OCI-LY3 (cell line): ENCODE measurements around the gene CFI.

Source experiments
- H2AFZ ChIP-seq: fragments of 200-600, 300-600 bp; shearing (Covaris generic); 2 replicates; pipeline ENCODE4 v1.6.0; 2014; ENCODE audit warnings: antibody characterized with exemption, low read depth, low read length
- H3K27ac ChIP-seq: fragments of 200-600, 300-600 bp; sonication (generic); 2 replicates; pipeline ENCODE4 v1.5.1; 2014; ENCODE audit warnings: mild to moderate bottlenecking, low read length, moderate library complexity, mixed read lengths
- H3K27me3 ChIP-seq: fragments of 200-600, 300-600 bp; sonication (generic); 2 replicates; pipeline ENCODE4 v1.6.1; 2014; ENCODE audit warnings: low read depth, low read length, mixed read lengths
- H3K36me3 ChIP-seq: fragments of 200-600, 300-600 bp; sonication (generic); replicated peaks from 2 replicates; pipeline ENCODE3; 2014; ENCODE audit warnings: low read depth, low read length, mixed read lengths
- H3K4me1 ChIP-seq: fragments of 300-600, 200-600 bp; sonication (generic); 2 replicates; pipeline ENCODE4 v1.6.1; 2014; ENCODE audit warnings: low read length, mixed read lengths
- H3K4me2 ChIP-seq: fragments of 200-600, 300-600 bp; sonication (generic); 2 replicates; pipeline ENCODE4 v1.6.1; 2014; ENCODE audit warnings: low read length, mixed read lengths
- H3K4me3 ChIP-seq: fragments of 300-600, 200-600 bp; sonication (generic); 2 replicates; pipeline ENCODE4 v1.5.1; 2014; ENCODE audit warnings: antibody characterized with exemption, mild to moderate bottlenecking, low read length, moderate library complexity
- H3K79me2 ChIP-seq: fragments of 300-600, 200-600 bp; shearing (Covaris generic); 2 replicates; pipeline ENCODE4 v1.6.1; 2014; ENCODE audit warnings: mild to moderate bottlenecking, low read length, mixed read lengths
- H3K9ac ChIP-seq: fragments of 300-600, 200-600 bp; shearing (Covaris generic); 2 replicates; pipeline ENCODE4 v1.6.0; 2014; ENCODE audit warnings: mild to moderate bottlenecking, low read length, moderate library complexity
- H3K9me3 ChIP-seq: fragments of 200-600, 300-600 bp; shearing (Covaris generic); 2 replicates; pipeline ENCODE4 v1.6.1; 2014; ENCODE audit warnings: low read length, mixed read lengths; ENCODE audit not compliant: insufficient read depth
- H4K20me1 ChIP-seq: fragments of 200-600, 300-600 bp; sonication (generic); 2 replicates; pipeline ENCODE4 v1.6.1; 2016; ENCODE audit warnings: low read length, mixed read lengths; ENCODE audit not compliant: insufficient read depth
- EZH2phosphoT487 ChIP-seq: fragments of 200-600 bp; shearing (Covaris generic); IDR thresholded peaks from 2 replicates; pipeline ENCODE4 v1.6.1; 2018; ENCODE audit warnings: antibody characterized with exemption, mixed run types, low read depth
- TF ChIP-seq, protein P1 (sequence below): fragments of 200-600, 300-600 bp; sonication (generic); IDR thresholded peaks from 2 replicates; pipeline ENCODE4 v1.5.1; 2014; ENCODE audit warnings: antibody characterized with exemption, low read length, low read depth

Gene CFI

GRCh38 chr4:109719604-109720003, 82.2 kb downstream of the CFI start:
- no peak overlapping the region for H3K27ac ChIP-seq
- H3K27me3 ChIP-seq, result no peaks in the 10 kb centered on the region
- H3K79me2 ChIP-seq, result peaks cover 8% of the 10 kb centered on the region
- peaks cover 10% of the 10 kb centered on the region for H3K4me1 ChIP-seq
- no peak overlapping the region for H3K4me2 ChIP-seq
- TF ChIP-seq, protein P1, sequence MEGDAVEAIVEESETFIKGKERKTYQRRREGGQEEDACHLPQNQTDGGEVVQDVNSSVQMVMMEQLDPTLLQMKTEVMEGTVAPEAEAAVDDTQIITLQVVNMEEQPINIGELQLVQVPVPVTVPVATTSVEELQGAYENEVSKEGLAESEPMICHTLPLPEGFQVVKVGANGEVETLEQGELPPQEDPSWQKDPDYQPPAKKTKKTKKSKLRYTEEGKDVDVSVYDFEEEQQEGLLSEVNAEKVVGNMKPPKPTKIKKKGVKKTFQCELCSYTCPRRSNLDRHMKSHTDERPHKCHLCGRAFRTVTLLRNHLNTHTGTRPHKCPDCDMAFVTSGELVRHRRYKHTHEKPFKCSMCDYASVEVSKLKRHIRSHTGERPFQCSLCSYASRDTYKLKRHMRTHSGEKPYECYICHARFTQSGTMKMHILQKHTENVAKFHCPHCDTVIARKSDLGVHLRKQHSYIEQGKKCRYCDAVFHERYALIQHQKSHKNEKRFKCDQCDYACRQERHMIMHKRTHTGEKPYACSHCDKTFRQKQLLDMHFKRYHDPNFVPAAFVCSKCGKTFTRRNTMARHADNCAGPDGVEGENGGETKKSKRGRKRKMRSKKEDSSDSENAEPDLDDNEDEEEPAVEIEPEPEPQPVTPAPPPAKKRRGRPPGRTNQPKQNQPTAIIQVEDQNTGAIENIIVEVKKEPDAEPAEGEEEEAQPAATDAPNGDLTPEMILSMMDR, result no peak
- TF ChIP-seq EZH2phosphoT487, result no peak
- no peak overlapping the region for H3K4me3 ChIP-seq
- H3K9me3 ChIP-seq, result no peaks in the 10 kb centered on the region
- no peaks in the 10 kb centered on the region for H4K20me1 ChIP-seq
- H3K36me3 ChIP-seq, result peaks cover 6% of the 10 kb centered on the region
- no peak overlapping the region for H2AFZ ChIP-seq
- no peak overlapping the region for H3K9ac ChIP-seq

GRCh38 chr4:109718759-109719158, 83.0 kb downstream of the CFI start:
- Histone ChIP-seq H3K79me2 (peaks cover 8% of the 10 kb centered on the region), H3K27ac (no peak overlapping the region), H3K27me3 (no peaks in the 10 kb centered on the region), H2AFZ (no peak overlapping the region), H3K4me1 (peaks cover 10% of the 10 kb centered on the region), H3K4me3 (no peak overlapping the region), H3K9ac (no peak overlapping the region), H4K20me1 (no peaks in the 10 kb centered on the region), H3K36me3 (peaks cover 9% of the 10 kb centered on the region), H3K9me3 (no peaks in the 10 kb centered on the region), H3K4me2 (no peak overlapping the region)
- no peak for TF ChIP-seq EZH2phosphoT487
- TF ChIP-seq, protein P1, result no peak

GRCh38 chr4:109713500-109713899, 88.3 kb downstream of the CFI start:
- Histone ChIP-seq H4K20me1 (no peaks in the 10 kb centered on the region), H3K27me3 (no peaks in the 10 kb centered on the region), H3K27ac (no peak overlapping the region), H3K4me3 (no peak overlapping the region), H3K4me2 (no peak overlapping the region), H3K36me3 (peaks cover 14% of the 10 kb centered on the region), H2AFZ (no peak overlapping the region), H3K79me2 (no peaks in the 10 kb centered on the region), H3K9ac (no peak overlapping the region), H3K4me1 (peaks cover 8% of the 10 kb centered on the region), H3K9me3 (no peaks in the 10 kb centered on the region)
- TF ChIP-seq EZH2phosphoT487, result no peak
- TF ChIP-seq, protein P1, result no peak

GRCh38 chr4:109708990-109709389, 92.8 kb downstream of the CFI start:
- Histone ChIP-seq H2AFZ (no peak overlapping the region), H3K4me3 (no peak overlapping the region), H3K9me3 (no peaks in the 10 kb centered on the region), H3K27me3 (no peaks in the 10 kb centered on the region), H3K27ac (no peak overlapping the region), H3K4me2 (peak overlapping the region; percentile 16), H3K4me1 (peaks cover 10% of the 10 kb centered on the region), H3K36me3 (peaks cover 13% of the 10 kb centered on the region), H4K20me1 (no peaks in the 10 kb centered on the region), H3K9ac (no peak overlapping the region), H3K79me2 (no peaks in the 10 kb centered on the region)
- no peak for TF ChIP-seq EZH2phosphoT487
- TF ChIP-seq, protein P1, result no peak
